GM12878 (cell line): ENCODE measurements around the gene IGFALS. TPM values are rescaled to one million over a fixed set of nuclear protein-coding genes. Genes with fewer than 3 reads are reported as not detected.

ENCODE experiments used
- ATAC-seq: fragments of 200-7000 bp; cut with Tn5 transposase; 3 replicates; pipeline ENCODE4 v1.9.1; 2020; ENCODE audit warnings: mild to moderate bottlenecking, moderate library complexity
- BruUV-seq: library from RNA; stranded (reverse); fragments of 400-500 nt; replicated peaks from 2 replicates; lab custom pipeline; 2021; lab: Mats Ljungman, UMichigan
- CTCF ChIA-PET: fragments of 300-600 bp; sonication (Branson Sonifier 250); formaldehyde crosslinking; extraction: SDS; loops from one replicate; lab custom pipeline; 2021; ENCODE audit warnings: inconsistent platforms; lab: Yijun Ruan, JAX
- POLR2A ChIA-PET: fragments of 350-600 bp; formaldehyde crosslinking; extraction: SDS; loops from one replicate; lab custom pipeline; 2021; ENCODE audit warnings: inconsistent platforms; lab: Charles Lee
- RAD21 ChIA-PET: fragments of 300-600 bp; sonication (Branson Sonifier 250); formaldehyde crosslinking; loops from one replicate; lab custom pipeline; 2023; ENCODE audit warnings: antibody characterized with exemption; ENCODE audit not compliant: unreplicated experiment; lab: Charles Lee
- SMC1A ChIA-PET: fragments of 300-600 bp; sonication (Branson Sonifier 250); formaldehyde crosslinking; loops from one replicate; lab custom pipeline; 2023; ENCODE audit not compliant: unreplicated experiment, uncharacterized antibody; lab: Charles Lee
- DNase-seq: peaks from one replicate; pipeline ENCODE4 v3.0.0-alpha.2; 2011; ENCODE audit warnings: low read depth, low spot score
- FAIRE-seq: peaks from 3 replicates; lab custom pipeline; 2011; peaks lifted over from hg19 to GRCh38; lab: Jason Lieb, UNC
- H2AFZ ChIP-seq: 2 replicates; pipeline ENCODE4 v1.6.0; 2011; ENCODE audit warnings: low read depth, low read length, control low read depth; ENCODE audit not compliant: control insufficient read depth
- H3K27ac ChIP-seq: 2 replicates; pipeline ENCODE4 v1.5.1; 2011; ENCODE audit warnings: control low read depth; ENCODE audit not compliant: control insufficient read depth, insufficient read depth
- H3K27me3 ChIP-seq, 2 experiments: replicated peaks in 1 of 2; 2 replicates each; pipeline versions ENCODE4 v1.6.0 to v1.6.1; 2011; ENCODE audit warnings: low read length in 1 of 2; ENCODE audit not compliant: control insufficient read depth in 2 of 2, insufficient read depth in 2 of 2
- H3K36me3 ChIP-seq, 2 experiments: 2 replicates each; pipeline ENCODE4 v1.5.1; 2011; ENCODE audit warnings: low read length in 1 of 2; ENCODE audit not compliant: control insufficient read depth in 2 of 2, insufficient read depth in 2 of 2
- H3K4me1 ChIP-seq: 2 replicates; pipeline ENCODE4 v1.6.1; 2011; ENCODE audit warnings: mild to moderate bottlenecking, low read length, moderate library complexity, mixed read lengths; ENCODE audit not compliant: control insufficient read depth, insufficient read depth
- H3K4me2 ChIP-seq: 2 replicates; pipeline ENCODE4 v1.6.0; 2011; ENCODE audit warnings: control low read depth; ENCODE audit not compliant: control insufficient read depth, insufficient read depth
- H3K4me3 ChIP-seq: fragments of 200-600 bp; sonication (generic); 2 replicates; pipeline ENCODE4 v1.5.1; 2016
- H3K79me2 ChIP-seq: 2 replicates; pipeline ENCODE4 v1.6.0; 2011; ENCODE audit warnings: low read length; ENCODE audit not compliant: control insufficient read depth, insufficient read depth
- H3K9ac ChIP-seq: 2 replicates; pipeline ENCODE4 v1.8.0; 2011; ENCODE audit warnings: low read length, control low read depth, mixed read lengths; ENCODE audit not compliant: control insufficient read depth, insufficient read depth
- H3K9me3 ChIP-seq: replicated peaks from 3 replicates; pipeline ENCODE4 v1.5.1; 2011; ENCODE audit warnings: mild to moderate bottlenecking, low read length; ENCODE audit not compliant: control insufficient read depth, insufficient read depth
- H4K20me1 ChIP-seq: 2 replicates; pipeline ENCODE4 v1.6.0; 2011; ENCODE audit not compliant: control insufficient read depth, insufficient read depth
- ASH2L ChIP-seq: fragments of 300-600, 200-600 bp; sonication (generic); IDR thresholded peaks from 2 replicates; pipeline ENCODE4 v1.6.1; 2017; ENCODE audit warnings: low read depth, mild to moderate bottlenecking, borderline replicate concordance
- CHD4 ChIP-seq: fragments of 200-600 bp; sonication (generic); IDR thresholded peaks from 2 replicates; pipeline ENCODE4 v1.6.1; 2016; ENCODE audit warnings: mild to moderate bottlenecking
- ETV6 ChIP-seq, 2 experiments: fragments of 450-650 bp in 1 of 2; IDR thresholded peaks in 1 of 2; conservative IDR thresholded peaks in 1 of 2; 2 replicates each; pipeline ENCODE4 v1.6.1; 2014; ENCODE audit warnings: antibody characterized with exemption in 1 of 2, borderline replicate concordance in 1 of 2, low read depth in 1 of 2, mild to moderate bottlenecking in 1 of 2, moderate library complexity in 1 of 2
- EZH2 ChIP-seq: IDR thresholded peaks from 2 replicates; pipeline ENCODE4 v1.6.1; 2012; ENCODE audit warnings: low read depth, mild to moderate bottlenecking, control low read depth, inconsistent platforms, low read length, borderline replicate concordance; ENCODE audit not compliant: control insufficient read depth
- LARP7 ChIP-seq: fragments of 450-650 bp; IDR thresholded peaks from 2 replicates; pipeline ENCODE4 v1.6.1; 2017; ENCODE audit warnings: mild to moderate bottlenecking
- MEF2B ChIP-seq: fragments of 450-650 bp; IDR thresholded peaks from 2 replicates; pipeline ENCODE4 v1.6.1; 2018; ENCODE audit warnings: mild to moderate bottlenecking, moderate library complexity; ENCODE audit not compliant: partially characterized antibody, poor library complexity, severe bottlenecking
- NFXL1 ChIP-seq: fragments of 450-650 bp; IDR thresholded peaks from 2 replicates; pipeline ENCODE4 v1.6.1; 2017; ENCODE audit warnings: antibody characterized with exemption, mild to moderate bottlenecking, borderline replicate concordance
- NFYB ChIP-seq: IDR thresholded peaks from 2 replicates; pipeline ENCODE4 v1.6.1; 2011; ENCODE audit warnings: low read depth, mild to moderate bottlenecking, low read length, improper control_type of control experiment, moderate library complexity; ENCODE audit not compliant: insufficient read depth
- PBX3 ChIP-seq: IDR thresholded peaks from 2 replicates; pipeline ENCODE4 v1.6.1; 2011; ENCODE audit warnings: mild to moderate bottlenecking, low read depth, low read length, moderate library complexity; ENCODE audit not compliant: insufficient replicate concordance
- PKNOX1 ChIP-seq: fragments of 450-650 bp; IDR thresholded peaks from 2 replicates; pipeline ENCODE4 v1.6.1; 2016; ENCODE audit warnings: mild to moderate bottlenecking
- POLR2AphosphoS2 ChIP-seq: IDR thresholded peaks from 2 replicates; pipeline ENCODE4 v1.6.1; 2011; ENCODE audit warnings: low read depth, mild to moderate bottlenecking, low read length, improper control_type of control experiment, moderate library complexity
- SRF ChIP-seq, 2 experiments: IDR thresholded peaks; 2 replicates each; pipeline ENCODE4 v1.6.1; 2011; ENCODE audit warnings: low read depth in 2 of 2, low read length in 2 of 2, mild to moderate bottlenecking in 1 of 2, moderate library complexity in 1 of 2
- STAT3 ChIP-seq: IDR thresholded peaks from 2 replicates; pipeline ENCODE4 v1.6.1; 2011; ENCODE audit warnings: low read depth, low read length, improper control_type of control experiment
- WGBS: methylation state at CpG from one replicate; pipeline ENCODE4 v1.1.6; 2016; ENCODE audit warnings: low lambda C conversion rate; ENCODE audit not compliant: insufficient replicate concordance, insufficient coverage; ENCODE audit errors: missing lambda C conversion rate; 5-methylcytosine and 5-hydroxymethylcytosine counted together
- in situ Hi-C: fragments of 300-500 bp; cut with MboI; formaldehyde crosslinking; loops from 9 replicates; pipeline ENCODE4 v1.14.3; 2018; ENCODE audit warnings: mixed read lengths
- intact Hi-C: fragments of 100-400 bp; cut with micrococcal nuclease; formaldehyde crosslinking; loops from one replicate; pipeline ENCODE4 v1.14.2; 2022; ENCODE audit not compliant: unreplicated experiment
- polyA plus RNA-seq, 11 experiments: library from polyadenylated mRNA; depleted of rRNA in 4 of 11; unstranded in 6 of 11; stranded (reverse) in 5 of 11; fragments of >200 nt; fragmentation: Nextera tagmentation in 4 of 11; fragmentation: Illumina TruSeq in 1 of 11; extraction: Ambion mirVana in 4 of 11; extraction: Trizol in 1 of 11; gene quantifications; 1 replicate in 1 of 11; 2 replicates in 10 of 11; pipeline versions ENCODE4 v1.2.1 to v1.2.3, GENCODE V29; 2011 to 2016; ENCODE audit warnings: inconsistent platforms in 2 of 11, missing spikeins in 2 of 11, low read depth in 1 of 11
- total RNA-seq, 4 experiments: library from RNA; depleted of rRNA in 3 of 4; stranded (reverse); fragments of >200 nt in 3 of 4; fragmentation: Illumina TruSeq in 1 of 4; extraction: Trizol in 1 of 4; gene quantifications; 2 replicates each; pipeline versions ENCODE4 v1.2.1 to v1.2.3, GENCODE V29; 2013 to 2021
- TF ChIP-seq, protein P1 (sequence below): fragments of 450-650 bp; formaldehyde crosslinking; IDR thresholded peaks from 2 replicates; pipeline ENCODE4 v1.5.0; 2022; ENCODE audit warnings: mild to moderate bottlenecking, missing genetic modification characterization
- TF ChIP-seq, protein P2 (sequence below): fragments of 450-650 bp; IDR thresholded peaks from 2 replicates; pipeline ENCODE4 v1.6.1; 2016; ENCODE audit warnings: mild to moderate bottlenecking

The IGFALS gene
- total and polyA plus RNA-seq, 10 of the 15 experiments (the other 5 are each of a cell fraction or from before 2014, with no cell fraction given): 0.04 to 0.11 TPM; not detected in 8

GRCh38 chr16:1810106-1810505, 16.6 kb upstream of the IGFALS start (continued):
- TF ChIP-seq, protein P1, sequence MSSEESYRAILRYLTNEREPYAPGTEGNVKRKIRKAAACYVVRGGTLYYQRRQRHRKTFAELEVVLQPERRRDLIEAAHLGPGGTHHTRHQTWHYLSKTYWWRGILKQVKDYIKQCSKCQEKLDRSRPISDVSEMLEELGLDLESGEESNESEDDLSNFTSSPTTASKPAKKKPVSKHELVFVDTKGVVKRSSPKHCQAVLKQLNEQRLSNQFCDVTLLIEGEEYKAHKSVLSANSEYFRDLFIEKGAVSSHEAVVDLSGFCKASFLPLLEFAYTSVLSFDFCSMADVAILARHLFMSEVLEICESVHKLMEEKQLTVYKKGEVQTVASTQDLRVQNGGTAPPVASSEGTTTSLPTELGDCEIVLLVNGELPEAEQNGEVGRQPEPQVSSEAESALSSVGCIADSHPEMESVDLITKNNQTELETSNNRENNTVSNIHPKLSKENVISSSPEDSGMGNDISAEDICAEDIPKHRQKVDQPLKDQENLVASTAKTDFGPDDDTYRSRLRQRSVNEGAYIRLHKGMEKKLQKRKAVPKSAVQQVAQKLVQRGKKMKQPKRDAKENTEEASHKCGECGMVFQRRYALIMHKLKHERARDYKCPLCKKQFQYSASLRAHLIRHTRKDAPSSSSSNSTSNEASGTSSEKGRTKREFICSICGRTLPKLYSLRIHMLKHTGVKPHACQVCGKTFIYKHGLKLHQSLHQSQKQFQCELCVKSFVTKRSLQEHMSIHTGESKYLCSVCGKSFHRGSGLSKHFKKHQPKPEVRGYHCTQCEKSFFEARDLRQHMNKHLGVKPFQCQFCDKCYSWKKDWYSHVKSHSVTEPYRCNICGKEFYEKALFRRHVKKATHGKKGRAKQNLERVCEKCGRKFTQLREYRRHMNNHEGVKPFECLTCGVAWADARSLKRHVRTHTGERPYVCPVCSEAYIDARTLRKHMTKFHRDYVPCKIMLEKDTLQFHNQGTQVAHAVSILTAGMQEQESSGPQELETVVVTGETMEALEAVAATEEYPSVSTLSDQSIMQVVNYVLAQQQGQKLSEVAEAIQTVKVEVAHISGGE (CRISPR knock-in tag): no peak
- TF ChIP-seq NFXL1 (no peak), LARP7 (no peak), PKNOX1 (no peak)

GRCh38 chr16:1809281-1809801, 15.8 kb upstream of the IGFALS start:
- ATAC-seq (no peak), FAIRE-seq (no peak), DNase-seq (no peak)
- H4K20me1 ChIP-seq: no peaks in the 10 kb centered on the region
- in situ Hi-C loops (no loop called here), intact Hi-C loops (no loop called here)
- no peaks in the 10 kb centered on the region for H3K4me1 ChIP-seq
- TF ChIP-seq STAT3: no peak
- TF ChIP-seq ETV6 (conservative IDR thresholded peaks at IDR 0.05 in 1 of 2, IDR thresholded peaks at IDR 0.05 in 1 of 2; ENCODE audit: borderline replicate concordance in 1 of 2, low read depth in 1 of 2): no peak
- no peak for TF ChIP-seq EZH2
- no peak for TF ChIP-seq SRF (IDR thresholded peaks at IDR 0.05; ENCODE audit: low read depth in 2 of 2, low read length in 2 of 2)
- TF ChIP-seq, protein P2, sequence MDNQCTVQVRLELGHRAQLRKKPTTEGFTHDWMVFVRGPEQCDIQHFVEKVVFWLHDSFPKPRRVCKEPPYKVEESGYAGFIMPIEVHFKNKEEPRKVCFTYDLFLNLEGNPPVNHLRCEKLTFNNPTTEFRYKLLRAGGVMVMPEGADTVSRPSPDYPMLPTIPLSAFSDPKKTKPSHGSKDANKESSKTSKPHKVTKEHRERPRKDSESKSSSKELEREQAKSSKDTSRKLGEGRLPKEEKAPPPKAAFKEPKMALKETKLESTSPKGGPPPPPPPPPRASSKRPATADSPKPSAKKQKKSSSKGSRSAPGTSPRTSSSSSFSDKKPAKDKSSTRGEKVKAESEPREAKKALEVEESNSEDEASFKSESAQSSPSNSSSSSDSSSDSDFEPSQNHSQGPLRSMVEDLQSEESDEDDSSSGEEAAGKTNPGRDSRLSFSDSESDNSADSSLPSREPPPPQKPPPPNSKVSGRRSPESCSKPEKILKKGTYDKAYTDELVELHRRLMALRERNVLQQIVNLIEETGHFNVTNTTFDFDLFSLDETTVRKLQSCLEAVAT: no peak
- TF ChIP-seq ASH2L: no peak
- TF ChIP-seq MEF2B: no peak
- no peak for TF ChIP-seq CHD4
- TF ChIP-seq POLR2AphosphoS2: no peak
- no peak for TF ChIP-seq NFYB
- no peak for TF ChIP-seq PBX3
- 88% methylated on average over 25 of the region's 28 CpGs for WGBS
- H3K9me3 ChIP-seq: no peaks in the 10 kb centered on the region; the same call in 2 of the 3 replicates
- POLR2A ChIA-PET: no interaction called here
- H2AFZ ChIP-seq: no peak overlapping the region
- no peak overlapping the region for H3K9ac ChIP-seq
- peaks cover 0 to 1% of the 10 kb centered on the region in 2 experiments; a peak in 3 of 4 replicates for H3K36me3 ChIP-seq
- H3K79me2 ChIP-seq: no peaks in the 10 kb centered on the region
- no peaks in the 10 kb centered on the region for H3K27me3 ChIP-seq
- RAD21 ChIA-PET: no interaction called here
- H3K27ac ChIP-seq: no peak overlapping the region
- CTCF ChIA-PET: no interaction called here
- H3K4me2 ChIP-seq: no peak overlapping the region
- BruUV-seq: no TSS peak
- H3K4me3 ChIP-seq: no peak overlapping the region
- SMC1A ChIA-PET: no interaction called here
